Measurements from ENCODE around the gene CFAP97D2.
A peak's percentile ranks its signal among the peaks of the same experiment; 100 is the strongest.

The CFAP97D2 gene

DNA sequence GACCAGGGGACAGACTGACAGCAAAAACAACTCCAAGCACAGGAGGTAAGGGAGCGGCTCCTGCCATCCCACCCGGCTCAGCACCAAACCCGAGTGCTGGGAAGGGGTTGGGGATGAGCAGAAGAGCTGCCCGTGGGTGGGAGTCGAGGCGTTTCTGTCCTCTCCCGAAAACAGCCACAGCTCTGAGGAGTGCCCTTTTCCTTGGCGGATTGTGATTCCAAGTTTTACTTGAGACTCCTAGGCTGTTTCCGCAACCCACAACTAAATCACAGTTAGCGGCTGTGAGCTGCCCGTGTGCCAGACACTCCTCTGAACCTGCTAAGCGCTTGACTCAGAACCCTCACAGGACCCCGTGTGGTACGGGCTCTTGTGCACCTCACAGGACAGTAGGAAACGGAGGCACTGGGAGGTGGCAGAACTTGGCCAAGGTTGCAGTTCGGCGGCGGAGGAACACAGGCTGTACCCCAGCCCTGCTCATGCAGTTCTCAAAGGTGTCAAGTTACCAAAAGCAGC, 21.4 kb downstream of the CFAP97D2 start:
- DNase-seq = no peak

DNA sequence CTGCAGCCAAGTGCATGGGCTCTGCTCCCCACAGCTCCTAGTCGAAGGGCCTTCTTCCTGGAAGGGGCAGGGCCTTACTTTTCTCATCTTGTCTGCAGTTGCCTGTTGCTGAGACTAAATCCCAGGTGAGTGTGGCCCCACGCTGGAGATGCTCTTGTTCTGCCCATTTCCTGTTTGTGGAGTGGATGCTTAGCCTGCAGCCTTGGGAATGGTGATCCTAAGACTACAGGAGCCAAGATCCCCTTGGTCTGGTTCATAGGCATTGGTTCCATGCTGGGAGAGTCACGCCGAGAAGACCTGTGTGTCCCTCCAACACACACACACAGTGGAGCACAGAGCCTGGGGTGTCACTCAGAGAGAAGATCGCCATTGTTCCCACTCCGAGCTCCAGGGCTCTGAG, 23.5 kb downstream of the CFAP97D2 start:
- no peak for DNase-seq

DNA sequence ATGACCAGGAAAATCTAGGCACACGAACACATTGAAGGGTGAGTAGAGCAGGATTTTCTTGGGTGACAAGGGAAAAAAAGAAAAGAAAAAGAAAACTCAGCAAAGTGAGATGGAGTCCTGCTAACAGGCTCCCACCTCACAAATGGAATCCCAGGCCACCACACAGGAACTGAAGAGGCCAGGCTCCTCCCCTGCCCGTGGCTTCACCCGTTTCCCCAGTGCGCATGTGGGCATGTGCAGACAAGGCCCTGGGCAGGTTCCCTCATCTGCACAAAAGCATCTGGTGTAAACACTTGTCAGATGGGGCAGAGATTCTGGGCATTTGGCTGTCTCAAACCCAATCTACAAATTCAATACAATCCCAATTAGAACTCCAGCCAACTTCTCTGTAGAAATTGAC, 24.5 kb downstream of the CFAP97D2 start:
- peak in 1 of 2 experiments; percentile 51 for DNase-seq

DNA sequence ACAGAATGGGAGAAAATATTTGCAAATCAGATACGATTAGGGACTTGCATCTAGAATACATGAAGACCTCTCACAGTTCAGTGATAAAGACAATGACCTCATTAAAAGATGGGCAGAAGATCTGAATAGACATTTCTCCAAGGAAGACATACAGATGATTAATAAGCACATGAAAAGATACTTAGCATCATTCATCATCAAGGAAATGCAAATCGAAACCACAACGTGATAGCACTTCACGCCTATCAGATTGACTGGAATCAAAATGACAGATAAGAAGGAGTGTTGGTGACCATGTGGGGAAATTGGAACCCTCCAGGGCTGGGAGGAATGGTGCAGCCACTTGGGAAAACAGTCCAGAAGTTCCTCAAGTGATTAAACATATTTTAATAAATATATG, 25.8 kb downstream of the CFAP97D2 start:
- no peak for DNase-seq

DNA sequence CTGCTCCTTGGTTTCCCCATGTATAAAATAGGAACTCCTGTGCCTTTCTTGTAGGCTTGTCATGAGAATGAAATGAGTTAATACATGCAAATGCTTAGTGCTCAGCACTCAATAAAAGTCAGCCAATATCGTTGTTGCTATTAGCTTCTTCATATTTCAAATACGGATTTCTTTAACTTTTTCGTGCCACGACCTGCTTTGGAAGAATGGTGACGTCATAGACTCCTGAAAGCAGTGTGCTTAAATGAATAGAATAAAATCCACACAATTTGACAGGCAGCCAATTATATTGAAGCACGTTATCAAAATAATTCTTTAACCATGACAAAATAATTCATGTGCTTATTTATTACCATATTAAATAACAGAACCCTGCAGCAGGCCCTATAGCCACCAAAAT, 29.1 kb downstream of the CFAP97D2 start:
- DNase-seq = no peak

DNA sequence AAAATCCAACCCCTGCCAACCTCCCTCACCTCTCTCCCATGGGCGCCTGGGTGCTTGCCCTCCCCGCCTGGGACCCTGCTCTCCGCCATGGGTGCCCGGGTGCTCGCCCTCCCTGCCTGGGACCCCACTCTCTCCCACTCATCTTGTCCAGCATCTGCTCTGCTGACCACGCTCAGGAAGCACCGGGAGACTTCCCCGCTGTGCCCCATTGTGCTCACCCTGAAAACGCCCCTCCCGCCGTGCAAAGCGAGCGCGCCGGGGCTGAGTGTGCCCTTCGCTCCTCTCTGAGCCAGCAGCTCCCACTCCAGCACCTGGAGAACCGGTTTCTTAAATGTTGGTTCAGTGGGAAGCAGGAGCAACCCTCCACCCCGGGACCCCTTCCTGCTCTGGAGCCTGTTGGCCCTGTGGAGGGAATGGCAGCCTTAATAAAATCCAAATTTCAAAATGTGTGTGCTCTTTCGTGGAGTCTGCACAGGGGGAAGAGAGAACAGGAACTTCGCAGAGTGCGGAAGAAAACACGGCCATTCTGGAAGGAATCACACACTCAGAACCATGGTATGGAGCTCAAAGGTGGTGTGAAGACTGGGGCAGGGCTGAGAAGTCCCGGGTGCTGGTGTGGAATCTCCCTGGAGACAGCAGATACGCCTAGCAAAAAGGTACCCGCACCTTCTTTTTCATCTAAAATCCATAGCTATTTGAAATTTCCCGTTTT, 32.5 kb downstream of the CFAP97D2 start:
- no peak for DNase-seq

DNA sequence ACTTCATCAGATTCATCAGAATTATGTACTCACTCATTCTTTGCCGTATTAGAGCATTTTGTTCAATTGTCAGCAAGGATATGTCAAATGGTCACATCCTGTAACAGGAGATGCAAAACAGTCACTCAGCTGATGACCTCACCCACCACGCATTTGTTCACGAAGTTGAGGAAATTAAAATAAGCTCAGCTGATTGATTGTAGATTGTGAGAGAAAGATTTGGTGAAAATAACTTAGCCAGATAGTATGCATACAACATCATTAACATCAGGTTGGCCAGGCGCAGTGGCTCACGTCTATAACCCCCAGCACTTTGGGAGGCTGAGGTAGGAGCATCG, 33.1 kb downstream of the CFAP97D2 start:
- no peak for DNase-seq

DNA sequence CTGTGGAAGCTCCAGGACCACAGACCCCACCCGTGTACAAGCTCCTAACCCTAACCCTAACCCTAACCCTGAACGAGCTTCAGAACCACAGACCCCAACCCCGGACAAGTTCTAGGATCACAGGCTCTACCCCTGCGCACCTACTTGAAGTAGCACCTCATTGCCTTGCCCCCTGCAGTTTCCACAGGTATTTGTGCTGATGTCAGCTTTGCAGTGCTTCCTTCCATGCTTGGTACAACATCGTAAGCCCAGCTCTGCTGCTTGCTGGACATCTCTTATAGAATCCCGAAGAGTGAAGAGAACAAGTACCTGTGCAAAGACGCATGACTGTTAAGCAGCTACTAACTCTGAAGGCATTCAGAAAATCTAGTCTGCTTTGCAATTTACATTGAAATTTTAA, 34.9 kb downstream of the CFAP97D2 start:
- no peak for DNase-seq

DNA sequence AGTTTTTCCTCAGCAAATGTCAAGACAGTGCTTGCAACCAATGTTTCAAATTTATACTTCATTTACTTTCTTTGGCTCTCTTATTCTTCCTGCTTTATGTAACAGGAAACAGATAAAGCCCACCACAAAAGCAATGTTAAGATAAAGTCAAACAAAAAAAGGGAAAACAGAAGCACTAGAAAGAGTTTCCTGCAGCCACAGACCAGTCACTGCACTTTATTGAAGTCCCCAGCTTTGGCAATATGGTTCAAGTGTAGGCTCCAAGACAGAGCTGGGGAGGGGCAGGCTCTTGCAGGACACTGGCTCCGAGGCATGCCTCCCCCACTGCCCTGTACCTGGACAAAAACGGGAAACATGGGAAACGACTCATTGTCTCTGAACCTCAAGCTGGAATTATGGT, 40.3 kb downstream of the CFAP97D2 start:
- DNase-seq = no peak

DNA sequence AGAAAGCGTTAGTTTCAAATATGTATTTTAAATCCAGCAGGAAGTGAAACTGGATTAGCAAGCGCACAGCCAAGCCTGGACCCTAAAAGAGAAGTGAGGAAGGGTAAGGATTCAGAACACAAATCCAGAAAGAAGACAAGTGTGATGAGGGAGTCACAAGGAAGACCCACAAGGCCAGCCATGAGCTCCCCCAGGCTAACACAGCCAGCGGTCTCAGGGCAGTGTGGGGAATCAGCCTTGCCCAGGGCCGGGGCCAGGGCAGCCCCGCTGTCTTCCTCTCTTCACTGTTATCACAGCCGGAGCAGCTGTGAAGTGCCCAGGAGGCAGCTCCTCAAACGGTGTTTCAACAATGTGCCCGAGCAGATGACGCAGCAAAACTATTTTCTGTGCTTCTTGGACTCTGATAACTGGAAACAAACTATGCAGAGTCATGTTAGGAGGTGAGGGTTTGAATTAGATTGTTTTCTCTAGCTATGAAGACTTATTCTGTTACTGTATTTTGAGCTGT, 43.5 kb downstream of the CFAP97D2 start:
- peak; percentile 87 to 89 for DNase-seq

DNA sequence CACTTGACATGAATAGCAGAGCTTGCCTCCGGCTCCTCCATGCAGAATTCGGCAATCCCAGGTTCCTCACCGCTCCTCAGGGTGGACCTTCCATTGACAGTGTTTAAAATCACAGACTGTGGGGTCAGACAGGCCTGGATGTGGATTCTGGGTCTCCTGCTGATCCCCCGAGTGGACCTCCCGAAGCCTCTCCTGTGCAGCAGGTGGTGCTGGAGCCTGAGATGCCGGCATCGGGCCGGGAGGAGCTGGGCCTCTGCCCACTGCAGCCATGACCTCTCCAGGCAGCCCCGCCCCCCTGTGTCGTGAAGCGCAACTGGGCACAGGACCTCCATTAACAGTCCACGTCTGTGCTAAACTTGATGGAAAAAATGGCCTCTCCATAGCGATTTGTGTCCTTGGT, 45.1 kb downstream of the CFAP97D2 start:
- DNase-seq = no peak

DNA sequence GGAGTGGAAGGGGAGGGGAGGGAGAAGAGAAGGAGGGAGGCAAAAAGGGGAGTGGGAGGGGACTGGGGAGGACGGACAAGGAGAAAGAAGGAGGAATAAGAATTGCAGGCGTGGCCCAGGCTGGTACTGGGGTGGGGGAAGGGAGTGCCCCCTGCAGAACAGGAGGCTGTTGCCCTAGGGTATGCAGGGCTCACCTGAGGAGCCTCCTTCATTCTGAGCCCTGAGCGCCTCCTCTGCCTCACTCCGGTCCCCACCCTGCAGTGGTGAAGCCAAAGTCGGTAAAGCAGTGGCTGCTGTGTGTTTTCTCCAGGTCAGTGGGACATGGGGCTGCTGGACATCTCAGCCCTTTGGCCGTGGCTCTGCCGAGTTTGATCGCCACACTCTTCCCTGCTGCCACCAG, 46.6 kb downstream of the CFAP97D2 start:
- DNase-seq = no peak

DNA sequence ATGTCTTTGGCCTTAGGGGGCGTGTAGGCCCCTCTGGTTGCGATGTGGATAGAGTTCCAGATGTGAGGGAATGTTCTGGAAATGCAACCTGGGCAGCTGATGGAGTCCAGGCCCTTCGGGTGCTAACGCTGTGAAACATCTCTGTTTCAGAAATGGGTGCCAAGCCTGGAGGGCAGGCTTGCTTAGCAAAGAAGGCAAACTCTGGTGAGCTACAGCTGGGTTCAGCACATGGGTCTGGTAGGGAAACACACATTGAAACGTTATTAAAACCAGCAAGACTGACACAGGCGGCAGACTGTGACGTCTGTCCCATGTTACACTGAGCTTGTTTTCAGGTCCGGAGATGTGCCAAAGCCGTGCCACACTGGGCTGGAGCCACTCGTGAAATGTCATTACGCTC, 47.0 kb downstream of the CFAP97D2 start:
- peak in 1 of 2 experiments; percentile 27 for DNase-seq

DNA sequence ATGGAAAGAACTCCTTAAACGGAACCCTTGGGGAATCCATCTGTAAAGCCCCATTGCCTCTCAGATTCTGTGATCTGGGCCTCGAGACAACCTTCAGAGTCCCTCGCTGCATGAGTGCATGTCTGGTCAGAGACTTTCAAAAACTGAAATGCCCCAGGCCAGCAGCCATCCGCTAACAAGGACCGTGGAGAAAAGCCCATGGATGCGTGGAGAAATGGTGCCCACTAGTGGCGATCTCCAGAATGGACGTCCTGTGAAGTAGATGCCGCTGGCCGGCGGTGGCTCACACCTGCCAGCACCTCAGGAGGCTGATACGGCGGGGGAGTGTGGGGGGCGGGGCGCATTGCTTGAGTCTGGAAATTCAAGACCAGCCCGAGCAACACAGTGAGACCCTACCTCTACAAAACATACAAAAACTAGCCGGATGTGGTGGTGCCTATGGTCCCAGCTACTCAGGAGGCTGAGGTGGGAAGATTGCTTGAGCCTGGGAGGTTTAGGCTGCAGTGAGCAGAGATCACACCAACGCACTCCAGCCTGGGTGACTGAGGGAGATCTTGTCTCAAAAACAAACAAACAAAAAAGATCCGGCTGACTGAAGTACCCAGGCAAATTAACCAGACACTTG, 47.8 kb downstream of the CFAP97D2 start:
- DNase-seq = peak; percentile 85 to 89

DNA sequence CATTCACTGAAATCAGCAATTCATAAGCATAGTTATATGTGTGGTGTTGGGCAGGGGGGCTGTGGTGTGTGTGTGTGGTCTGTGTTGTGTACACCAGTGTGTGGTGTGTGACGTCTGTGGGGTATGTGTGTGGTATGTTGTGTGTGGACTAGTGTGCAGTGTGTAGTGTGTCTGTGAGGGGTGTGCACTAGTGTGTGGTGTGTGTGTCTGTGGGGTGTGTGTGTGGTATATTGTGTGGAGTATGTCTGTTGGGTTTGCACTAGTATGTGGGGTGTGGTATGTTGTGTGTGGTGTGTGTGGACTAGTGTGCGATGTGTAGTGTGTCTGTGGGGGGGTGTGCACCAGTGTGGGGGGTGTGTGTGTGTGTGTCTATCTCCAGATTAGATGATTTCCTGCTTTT, 48.5 kb downstream of the CFAP97D2 start:
- no peak for DNase-seq

DNA sequence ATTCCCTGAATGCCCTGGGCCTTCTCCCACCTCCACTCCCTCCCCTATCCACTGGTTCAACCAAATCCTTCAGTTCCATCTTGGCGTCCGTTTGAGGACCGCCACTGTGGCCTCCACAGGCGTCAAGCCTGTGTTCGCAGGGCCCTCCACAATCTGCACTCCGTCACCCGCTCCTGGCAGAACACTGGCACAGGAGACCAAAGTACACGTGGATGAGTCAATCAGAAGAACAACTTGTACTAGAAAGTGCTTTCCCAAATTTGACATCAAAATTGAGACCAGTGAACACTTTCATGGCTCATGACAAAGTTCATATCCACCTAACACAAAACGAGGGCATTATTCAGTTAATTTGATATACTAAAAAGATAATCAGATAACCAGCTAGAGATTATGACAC, 49.1 kb downstream of the CFAP97D2 start:
- DNase-seq = no peak

DNA sequence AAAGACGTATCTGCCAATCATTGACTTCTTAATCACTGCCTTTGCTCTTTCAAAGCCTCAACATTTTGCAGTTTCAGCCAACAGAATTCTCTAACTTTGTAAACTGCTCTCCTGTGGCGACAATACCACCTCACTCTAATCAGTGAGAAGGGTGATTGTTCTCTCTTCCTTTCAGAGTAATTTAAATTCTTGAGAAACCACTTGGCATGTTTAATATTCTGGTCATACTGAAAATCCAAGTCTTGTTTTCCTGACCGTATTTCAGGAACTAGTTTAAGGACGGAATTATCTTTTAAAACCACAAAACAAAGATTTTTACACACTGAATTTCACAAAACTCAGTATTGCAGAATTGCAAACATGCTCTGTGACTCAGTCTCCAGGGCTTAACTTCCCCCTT, 50.4 kb downstream of the CFAP97D2 start:
- no peak for DNase-seq

DNA sequence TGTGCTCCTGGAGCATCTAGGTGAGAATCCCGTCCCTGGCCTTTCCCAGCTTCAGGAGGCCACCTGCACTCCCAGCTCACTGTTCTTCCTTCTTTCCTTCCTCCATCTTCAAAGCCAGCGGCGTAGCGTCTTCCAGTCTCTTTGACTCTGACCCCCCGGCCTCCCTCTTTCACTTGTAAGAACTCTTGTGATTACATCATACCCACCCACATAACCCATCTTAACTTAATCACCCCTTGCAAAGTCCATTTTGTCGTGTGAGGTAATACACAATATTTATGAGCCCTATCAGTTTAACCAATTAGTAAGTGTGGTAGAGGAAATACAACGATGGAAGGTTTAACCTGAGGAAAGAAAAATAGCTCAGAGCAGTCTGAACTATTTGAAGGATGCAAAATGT, 51.1 kb downstream of the CFAP97D2 start:
- DNase-seq = no peak

DNA sequence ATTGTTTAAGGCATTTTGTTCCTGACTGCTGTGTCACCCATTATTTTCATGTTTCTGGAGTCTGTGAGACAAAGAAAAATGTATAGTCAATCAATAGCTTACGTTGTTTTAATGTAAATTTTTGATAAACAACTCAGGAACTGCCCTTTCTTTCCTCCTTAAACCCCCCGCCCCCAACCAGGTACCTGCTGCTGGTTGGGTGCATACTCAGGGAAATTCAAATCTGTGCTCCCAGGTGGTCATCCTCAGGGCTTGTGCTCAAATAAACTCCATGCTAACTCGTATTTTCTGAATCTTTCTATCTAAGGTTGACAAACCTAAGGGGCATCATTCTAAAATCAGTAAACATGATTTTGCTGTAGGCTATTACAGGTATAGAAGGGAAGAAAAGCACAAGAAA, 51.5 kb downstream of the CFAP97D2 start:
- no peak for DNase-seq

DNA sequence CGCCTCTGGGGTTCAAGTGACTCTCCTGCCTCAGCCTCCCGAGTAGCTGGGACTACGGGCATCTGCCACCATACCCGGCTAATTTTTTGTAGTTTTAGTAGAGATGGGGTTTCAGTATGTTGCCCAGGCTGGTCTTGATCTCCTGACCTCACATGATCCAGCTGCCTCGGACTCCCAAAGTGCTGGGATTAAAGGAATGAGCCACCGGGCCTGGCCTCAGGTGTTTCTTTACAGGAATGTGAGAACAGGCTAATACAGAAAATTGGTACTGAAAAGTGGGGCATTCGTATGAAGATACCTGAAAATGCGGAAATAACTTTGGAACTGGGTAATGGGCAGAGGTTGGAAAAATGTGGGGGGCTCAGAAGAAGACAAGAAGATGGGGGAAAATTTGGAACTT, 52.8 kb downstream of the CFAP97D2 start:
- DNase-seq = no peak

DNA sequence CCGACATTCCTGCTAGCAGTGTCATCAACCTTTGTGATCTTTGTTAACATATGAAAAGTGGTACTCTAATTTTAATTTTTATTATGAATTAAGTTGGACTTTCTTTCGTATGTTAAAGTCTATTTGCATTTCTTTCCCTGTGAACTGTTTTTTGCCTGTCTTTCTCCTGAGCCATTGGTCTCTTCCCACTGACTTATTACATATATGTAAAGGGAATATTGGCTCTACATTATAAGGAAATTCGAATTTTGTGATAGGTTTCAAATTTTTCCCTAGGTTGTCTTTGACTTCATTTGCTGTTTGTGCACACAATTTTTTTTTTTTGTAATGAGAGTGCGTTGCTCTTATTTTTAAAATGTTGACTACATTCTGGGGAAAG, 55.2 kb downstream of the CFAP97D2 start:
- no peak for DNase-seq

DNA sequence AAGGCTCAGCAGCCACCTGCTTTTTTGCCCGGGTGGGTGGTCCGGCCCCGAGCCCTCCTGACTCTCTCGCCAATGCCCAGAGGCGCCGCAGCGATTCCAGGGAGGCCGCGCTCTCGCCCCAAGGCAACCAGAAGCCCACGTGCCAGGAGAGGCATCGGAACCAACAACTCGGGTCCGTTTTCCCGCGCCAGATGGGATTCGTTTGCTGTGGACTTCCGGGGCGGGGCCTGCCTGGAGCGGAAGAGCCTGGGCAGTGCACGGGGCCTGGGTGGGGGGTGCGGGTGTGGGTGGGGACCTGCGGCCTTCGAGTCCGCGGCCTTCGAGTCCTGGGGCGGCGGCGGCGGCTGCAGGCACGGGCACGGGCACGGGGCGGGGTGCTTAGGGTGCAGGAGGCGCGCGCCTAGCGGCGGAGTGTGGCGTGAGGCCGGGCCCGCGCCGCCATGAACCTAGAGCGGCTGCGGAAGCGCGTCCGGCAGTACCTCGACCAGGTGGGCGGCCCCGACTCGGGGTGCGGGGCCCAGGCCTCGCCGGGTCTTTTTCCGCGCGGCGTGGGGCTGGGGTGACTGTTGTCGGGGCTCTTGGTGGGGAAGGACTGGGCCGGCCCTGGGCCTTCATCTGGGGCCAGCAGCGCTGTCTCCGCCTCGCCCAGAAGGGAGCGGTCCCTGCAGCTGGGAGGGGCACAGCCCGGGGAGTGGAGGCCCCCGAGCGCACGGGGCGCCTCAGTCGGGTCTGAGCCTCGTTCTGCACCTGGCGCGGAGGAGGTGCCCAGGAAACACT, 55.8 kb downstream of the CFAP97D2 start, which contains the start of gene CDC16:
Gene CDC16, plus strand, starts transcription at position 253 of the 777 bp plus-strand sequence. Its CDS starts 188 bp downstream, at position 441.
- DNase-seq = peak; percentile 99

DNA sequence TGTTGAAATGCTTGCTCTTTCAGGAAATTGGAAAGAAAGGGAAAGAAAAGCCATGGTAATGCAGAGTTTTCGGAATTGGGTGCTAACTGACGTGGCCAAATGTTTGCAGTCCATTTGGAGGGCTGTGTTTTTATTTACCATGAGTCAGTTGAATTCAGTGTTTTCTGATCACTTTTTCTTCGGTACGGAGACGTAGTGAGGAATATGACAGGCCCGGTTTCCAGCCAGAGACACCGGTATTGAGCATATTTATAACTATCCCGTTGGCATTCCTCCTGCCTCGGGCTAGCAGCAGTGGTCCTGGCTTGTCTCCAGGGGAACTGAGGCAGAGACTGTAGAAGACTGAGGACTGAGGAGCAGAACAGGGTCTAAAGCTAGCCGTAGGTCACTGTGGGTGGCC, 56.6 kb downstream of the CFAP97D2 start:
- no peak for DNase-seq

DNA sequence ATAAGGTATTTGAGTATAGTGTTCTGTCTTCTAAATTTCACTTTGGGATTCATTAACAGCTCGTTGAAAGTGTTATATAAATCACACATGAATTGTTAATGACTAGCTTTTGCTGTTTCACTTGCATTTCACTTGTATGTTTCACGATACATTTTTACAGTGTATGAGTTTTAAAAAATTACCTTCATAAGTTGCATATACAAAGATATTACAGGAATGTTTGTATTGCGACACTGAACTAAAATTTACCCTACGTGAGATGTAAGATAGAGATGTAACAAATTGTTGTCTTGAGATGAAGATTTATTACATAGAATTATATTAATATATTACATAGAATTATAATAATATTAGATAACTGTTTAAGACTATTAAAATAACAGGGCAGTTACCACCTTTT, 57.2 kb downstream of the CFAP97D2 start:
- no peak for DNase-seq

Measured in SHP77 (cell line).